ENCODE results near the gene USP38.

The USP38 gene

DNA sequence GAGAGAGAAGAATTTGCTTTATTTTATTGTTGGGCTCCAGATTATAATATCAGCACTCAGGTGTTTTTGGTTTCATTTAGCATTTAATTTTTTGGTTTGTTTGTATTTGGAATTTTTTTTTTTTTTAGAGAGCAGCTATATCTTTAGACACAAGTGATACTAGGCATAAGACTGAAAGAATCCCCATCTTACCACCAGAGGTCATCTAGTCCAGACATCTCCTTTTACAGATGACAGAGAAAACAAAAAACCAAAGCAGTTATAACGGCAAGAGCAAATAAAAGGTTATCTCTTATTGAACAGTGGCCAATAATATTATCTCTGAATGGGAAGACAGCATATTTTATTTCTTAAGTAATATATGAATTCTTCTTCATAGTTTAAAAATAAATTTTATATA is 22.8 kb downstream of the USP38 start:
- CTCF ChIA-PET = interaction anchor here (0.7 to 1.1 kb wide), 2 partner anchors 178 to 323 kb away, joined by 3 read pairs; no protein-coding TSS in a partner anchor
- peaks cover 13 to 51% (median 37%) of the 10 kb centered on the region in 4 experiments for H3K36me3 ChIP-seq (ENCODE audit: control insufficient read depth in 4 of 4, insufficient read depth in 4 of 4, low read length in 3 of 4)
- POLR2A ChIA-PET = no interaction called here
- no peak overlapping the region for H3K4me3 ChIP-seq (ENCODE audit: control insufficient read depth in 1 of 7, extremely low read depth in 1 of 7, insufficient read depth in 4 of 7, low read depth in 2 of 7, low read length in 6 of 7)
- WGBS (ENCODE audit: insufficient coverage) = no CpG with 5 or more reads among the region's 1 CpG
- H3K9me3 ChIP-seq (ENCODE audit: control extremely low read depth in 1 of 5, control insufficient read depth in 4 of 5, insufficient read depth in 2 of 5, low read depth in 1 of 5, low read length in 4 of 5) = no peaks in the 10 kb centered on the region
- H3K27me3 ChIP-seq (replicated peaks in 2 of 5; ENCODE audit: control insufficient read depth in 4 of 5, insufficient read depth in 5 of 5, low read length in 4 of 5) = no peaks in the 10 kb centered on the region
- peak; percentile 32 to 70 (median 70) for DNase-seq
- H3K4me1 ChIP-seq (ENCODE audit: control extremely low read depth in 1 of 4, control insufficient read depth in 4 of 4, insufficient read depth in 4 of 4, low read length in 3 of 4) = no peaks in the 10 kb centered on the region
- H3K27ac ChIP-seq (ENCODE audit: insufficient read depth in 1 of 2, low read depth in 1 of 2, low read length in 2 of 2, poor library complexity in 1 of 2, severe bottlenecking in 2 of 2) = no peak overlapping the region

DNA sequence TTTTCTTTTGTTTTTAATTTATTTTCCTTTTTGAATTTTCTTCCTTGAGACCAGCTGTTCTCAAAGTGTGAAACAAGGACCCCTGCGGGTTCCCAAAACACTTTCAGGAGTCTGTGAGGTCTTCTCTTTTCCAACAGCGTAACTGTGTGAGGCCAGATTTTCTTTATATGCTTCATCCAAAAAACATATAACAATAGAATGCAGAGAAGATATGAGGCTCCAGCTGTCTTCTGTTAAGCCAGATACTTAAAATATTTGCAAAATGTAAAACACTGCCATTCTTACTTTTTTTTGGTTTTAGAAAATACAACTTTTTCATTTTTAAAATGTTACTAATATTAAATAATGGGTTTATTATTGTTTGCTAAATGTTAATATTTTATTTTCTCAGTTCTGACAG is 27.8 kb downstream of the USP38 start:
- 100% methylated on average over 1 of the region's 2 CpGs for WGBS (ENCODE audit: insufficient coverage)
- H3K4me3 ChIP-seq (ENCODE audit: control insufficient read depth in 1 of 7, extremely low read depth in 1 of 7, insufficient read depth in 4 of 7, low read depth in 2 of 7, low read length in 6 of 7) = no peak overlapping the region
- CTCF ChIA-PET = interaction anchor here (0.8 to 1.1 kb wide), 3 partner anchors 23 to 163 kb away, joined by 3 read pairs; partner anchors contain the start of gene GAB1

DNA sequence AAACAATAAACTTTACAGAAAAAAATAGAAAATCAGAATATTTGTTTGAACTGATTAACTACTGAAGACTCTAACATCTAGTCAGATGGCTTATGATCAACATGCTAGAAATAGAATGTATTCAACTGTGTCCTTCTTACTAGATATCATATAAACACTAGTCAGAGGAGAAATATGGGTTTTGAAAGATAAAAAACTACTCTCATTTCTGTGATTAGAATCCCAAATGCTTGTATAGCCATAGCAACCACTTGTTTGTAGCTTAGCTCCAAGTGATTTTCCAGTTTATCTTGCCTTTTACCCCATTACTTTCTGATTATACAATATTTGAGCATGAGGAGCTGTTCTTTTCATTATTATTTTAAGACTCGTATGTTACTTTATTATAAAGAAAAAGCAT is 31.2 kb downstream of the USP38 start:
- no CpG with 5 or more reads among the region's 1 CpG for WGBS (ENCODE audit: insufficient coverage)
- DNase-seq = no peak
- H3K27ac ChIP-seq (ENCODE audit: insufficient read depth in 1 of 2, low read depth in 1 of 2, low read length in 2 of 2, poor library complexity in 1 of 2, severe bottlenecking in 2 of 2) = no peak overlapping the region
- POLR2A ChIA-PET = no interaction called here
- H3K36me3 ChIP-seq (ENCODE audit: control insufficient read depth in 4 of 4, insufficient read depth in 4 of 4, low read length in 3 of 4) = peaks cover 10 to 40% (median 28%) of the 10 kb centered on the region in 4 experiments
- no peaks in the 10 kb centered on the region for H3K27me3 ChIP-seq (replicated peaks in 2 of 5; ENCODE audit: control insufficient read depth in 4 of 5, insufficient read depth in 5 of 5, low read length in 4 of 5)
- H3K9me3 ChIP-seq (ENCODE audit: control extremely low read depth in 1 of 5, control insufficient read depth in 4 of 5, insufficient read depth in 2 of 5, low read depth in 1 of 5, low read length in 4 of 5) = no peaks in the 10 kb centered on the region
- CTCF ChIA-PET = interaction anchor here (0.8 kb wide), 1 partner anchor 1966 kb away, joined by 4 read pairs; no protein-coding TSS in a partner anchor
- peaks cover 0 to 4% (median under 1%) of the 10 kb centered on the region in 4 experiments for H3K4me1 ChIP-seq (ENCODE audit: control extremely low read depth in 1 of 4, control insufficient read depth in 4 of 4, insufficient read depth in 4 of 4, low read length in 3 of 4)
- no peak overlapping the region for H3K4me3 ChIP-seq (ENCODE audit: control insufficient read depth in 1 of 7, extremely low read depth in 1 of 7, insufficient read depth in 4 of 7, low read depth in 2 of 7, low read length in 6 of 7)

More for the DNA sequence above, 27.8 kb downstream of the USP38 start:
- POLR2A ChIA-PET = interaction anchor here (1.0 kb wide), 1 partner anchor 124 kb away, joined by 4 read pairs; the partner anchor contains the start of gene GAB1
- no peaks in the 10 kb centered on the region for H3K9me3 ChIP-seq (ENCODE audit: control extremely low read depth in 1 of 5, control insufficient read depth in 4 of 5, insufficient read depth in 2 of 5, low read depth in 1 of 5, low read length in 4 of 5)
- DNase-seq = no peak
- peaks cover 14 to 46% (median 30%) of the 10 kb centered on the region in 4 experiments for H3K36me3 ChIP-seq (ENCODE audit: control insufficient read depth in 4 of 4, insufficient read depth in 4 of 4, low read length in 3 of 4)
- H3K27me3 ChIP-seq (replicated peaks in 2 of 5; ENCODE audit: control insufficient read depth in 4 of 5, insufficient read depth in 5 of 5, low read length in 4 of 5) = no peaks in the 10 kb centered on the region
- no peak overlapping the region for H3K27ac ChIP-seq (ENCODE audit: insufficient read depth in 1 of 2, low read depth in 1 of 2, low read length in 2 of 2, poor library complexity in 1 of 2, severe bottlenecking in 2 of 2)
- H3K4me1 ChIP-seq (ENCODE audit: control extremely low read depth in 1 of 4, control insufficient read depth in 4 of 4, insufficient read depth in 4 of 4, low read length in 3 of 4) = peaks cover 0 to under 1% (median 0%) of the 10 kb centered on the region in 4 experiments

DNA sequence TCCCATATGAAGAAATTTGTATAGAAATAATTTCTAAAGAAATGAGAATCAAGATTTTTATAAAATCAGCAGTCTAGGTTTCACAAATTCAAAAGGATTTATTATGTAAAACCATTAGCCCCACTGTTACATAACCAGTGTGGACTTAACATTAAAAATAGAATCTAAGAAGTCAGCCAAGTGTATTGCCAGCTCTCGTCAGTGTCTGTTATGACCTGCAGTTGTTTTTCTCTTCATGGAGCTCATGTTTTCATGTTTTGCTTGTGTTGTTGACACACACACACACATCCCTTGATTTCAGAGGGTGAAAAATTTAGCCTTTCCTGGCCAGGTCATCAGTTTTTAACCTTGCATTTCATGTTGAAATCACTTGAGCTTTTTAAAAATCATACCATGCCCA is 39.5 kb downstream of the USP38 start:
- Histone ChIP-seq H3K4me1 (ENCODE audit: control extremely low read depth in 1 of 4, control insufficient read depth in 4 of 4, insufficient read depth in 4 of 4, low read length in 3 of 4) (no peaks in the 10 kb centered on the region), H3K27me3 (replicated peaks in 2 of 5; ENCODE audit: control insufficient read depth in 4 of 5, insufficient read depth in 5 of 5, low read length in 4 of 5) (no peaks in the 10 kb centered on the region), H3K9me3 (ENCODE audit: control extremely low read depth in 1 of 5, control insufficient read depth in 4 of 5, insufficient read depth in 2 of 5, low read depth in 1 of 5, low read length in 4 of 5) (no peaks in the 10 kb centered on the region), H3K4me3 (ENCODE audit: control insufficient read depth in 1 of 7, extremely low read depth in 1 of 7, insufficient read depth in 4 of 7, low read depth in 2 of 7, low read length in 6 of 7) (no peak overlapping the region), H3K27ac (ENCODE audit: insufficient read depth in 1 of 2, low read depth in 1 of 2, low read length in 2 of 2, poor library complexity in 1 of 2, severe bottlenecking in 2 of 2) (no peak overlapping the region), H3K36me3 (ENCODE audit: control insufficient read depth in 4 of 4, insufficient read depth in 4 of 4, low read length in 3 of 4) (peaks cover 0 to 9% (median 4%) of the 10 kb centered on the region in 4 experiments)
- POLR2A ChIA-PET = no interaction called here
- DNase-seq = no peak
- WGBS (ENCODE audit: insufficient coverage) = 89% methylated on average over 1 of the region's 1 CpG
- CTCF ChIA-PET = interaction anchor here (1.0 kb wide), 1 partner anchor 15 kb away, joined by 3 read pairs; no protein-coding TSS in a partner anchor

DNA sequence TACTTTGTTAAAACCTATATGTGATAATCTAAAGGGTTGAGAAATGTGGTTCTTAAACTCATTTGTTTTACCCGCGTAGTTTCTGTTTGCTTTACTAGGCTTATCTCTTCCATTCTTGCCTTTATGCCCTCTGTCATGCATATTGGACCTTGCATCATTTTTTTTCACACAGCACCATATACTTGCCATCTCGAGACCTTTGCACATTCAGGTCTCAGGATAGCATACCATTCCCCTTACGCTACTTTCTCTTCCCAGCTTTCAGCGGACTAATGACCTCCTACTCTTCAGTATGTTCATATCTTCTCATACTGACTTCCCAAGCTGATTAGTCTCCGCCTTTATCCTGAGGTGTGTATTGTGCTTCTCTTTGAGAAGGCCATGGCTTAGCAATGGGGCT is 40.5 kb downstream of the USP38 start:
- Histone ChIP-seq H3K9me3 (ENCODE audit: control extremely low read depth in 1 of 5, control insufficient read depth in 4 of 5, insufficient read depth in 2 of 5, low read depth in 1 of 5, low read length in 4 of 5) (no peaks in the 10 kb centered on the region), H3K4me3 (ENCODE audit: control insufficient read depth in 1 of 7, extremely low read depth in 1 of 7, insufficient read depth in 4 of 7, low read depth in 2 of 7, low read length in 6 of 7) (no peak overlapping the region), H3K27me3 (replicated peaks in 2 of 5; ENCODE audit: control insufficient read depth in 4 of 5, insufficient read depth in 5 of 5, low read length in 4 of 5) (no peaks in the 10 kb centered on the region), H3K27ac (ENCODE audit: insufficient read depth in 1 of 2, low read depth in 1 of 2, low read length in 2 of 2, poor library complexity in 1 of 2, severe bottlenecking in 2 of 2) (no peak overlapping the region), H3K36me3 (ENCODE audit: control insufficient read depth in 4 of 4, insufficient read depth in 4 of 4, low read length in 3 of 4) (peaks cover 0 to 9% (median 4%) of the 10 kb centered on the region in 4 experiments), H3K4me1 (ENCODE audit: control extremely low read depth in 1 of 4, control insufficient read depth in 4 of 4, insufficient read depth in 4 of 4, low read length in 3 of 4) (no peaks in the 10 kb centered on the region)
- CTCF ChIA-PET = no interaction called here
- 97% methylated on average over 4 of the region's 6 CpGs for WGBS (ENCODE audit: insufficient coverage)
- DNase-seq = no peak
- POLR2A ChIA-PET = no interaction called here

DNA sequence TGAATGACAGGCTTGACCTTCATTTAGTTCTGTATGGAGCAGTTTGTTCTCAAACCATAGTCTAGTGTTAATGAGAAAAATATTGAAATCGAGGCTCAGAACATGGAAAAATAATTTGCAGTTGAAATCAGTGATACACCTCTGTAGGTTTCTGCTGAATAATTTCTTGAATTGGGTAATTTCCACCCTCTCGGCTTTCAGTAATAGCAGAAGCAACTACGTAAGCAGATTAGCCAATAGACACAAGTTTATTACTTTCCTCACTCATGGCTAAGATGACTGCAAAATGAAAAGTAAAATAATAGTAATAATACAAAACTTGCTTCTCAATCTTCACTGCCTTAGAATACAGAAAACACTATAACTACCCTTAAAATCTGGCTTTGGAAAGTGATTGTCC is 46.0 kb downstream of the USP38 start:
- no peak for DNase-seq
- H3K27ac ChIP-seq (ENCODE audit: insufficient read depth in 1 of 2, low read depth in 1 of 2, low read length in 2 of 2, poor library complexity in 1 of 2, severe bottlenecking in 2 of 2) = no peak overlapping the region
- CTCF ChIA-PET = no interaction called here

DNA sequence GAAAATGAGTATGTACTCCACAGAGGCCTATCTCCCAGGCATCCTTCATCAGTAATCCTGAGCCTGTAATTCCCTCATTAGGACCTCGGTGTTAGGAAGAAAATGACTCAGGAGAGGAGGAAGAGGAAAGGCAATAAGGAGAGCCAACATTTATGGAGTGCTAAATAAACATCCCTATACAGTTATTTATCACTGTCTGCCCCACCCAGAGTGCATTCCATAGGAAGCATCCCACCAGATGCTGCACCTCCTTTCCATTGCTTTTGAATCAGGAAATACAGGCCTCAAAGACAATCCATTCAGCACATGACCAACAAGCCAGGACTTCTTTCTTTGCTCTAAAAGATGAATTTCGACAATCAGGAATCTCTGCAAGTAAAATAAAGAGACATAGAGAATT is 47.6 kb downstream of the USP38 start:
- ChIA-PET CTCF (no interaction called here), POLR2A (interaction anchor here (0.7 kb wide), 1 partner anchor 14 kb away, joined by 3 read pairs; no protein-coding TSS in a partner anchor)
- no peaks in the 10 kb centered on the region for H3K36me3 ChIP-seq (ENCODE audit: control insufficient read depth in 4 of 4, insufficient read depth in 4 of 4, low read length in 3 of 4)
- H3K4me1 ChIP-seq (ENCODE audit: control extremely low read depth in 1 of 4, control insufficient read depth in 4 of 4, insufficient read depth in 4 of 4, low read length in 3 of 4) = no peaks in the 10 kb centered on the region
- H3K9me3 ChIP-seq (ENCODE audit: control extremely low read depth in 1 of 5, control insufficient read depth in 4 of 5, insufficient read depth in 2 of 5, low read depth in 1 of 5, low read length in 4 of 5) = no peaks in the 10 kb centered on the region
- no CpG with 5 or more reads among the region's 2 CpGs for WGBS (ENCODE audit: insufficient coverage)
- H3K27ac ChIP-seq (ENCODE audit: insufficient read depth in 1 of 2, low read depth in 1 of 2, low read length in 2 of 2, poor library complexity in 1 of 2, severe bottlenecking in 2 of 2) = no peak overlapping the region
- H3K4me3 ChIP-seq (ENCODE audit: control insufficient read depth in 1 of 7, extremely low read depth in 1 of 7, insufficient read depth in 4 of 7, low read depth in 2 of 7, low read length in 6 of 7) = no peak overlapping the region
- no peaks in the 10 kb centered on the region for H3K27me3 ChIP-seq (replicated peaks in 2 of 5; ENCODE audit: control insufficient read depth in 4 of 5, insufficient read depth in 5 of 5, low read length in 4 of 5)
- no peak for DNase-seq

More for the DNA sequence above, 46.0 kb downstream of the USP38 start:
- no peaks in the 10 kb centered on the region for H3K9me3 ChIP-seq (ENCODE audit: control extremely low read depth in 1 of 5, control insufficient read depth in 4 of 5, insufficient read depth in 2 of 5, low read depth in 1 of 5, low read length in 4 of 5)
- no peaks in the 10 kb centered on the region for H3K4me1 ChIP-seq (ENCODE audit: control extremely low read depth in 1 of 4, control insufficient read depth in 4 of 4, insufficient read depth in 4 of 4, low read length in 3 of 4)
- POLR2A ChIA-PET = no interaction called here
- H3K4me3 ChIP-seq (ENCODE audit: control insufficient read depth in 1 of 7, extremely low read depth in 1 of 7, insufficient read depth in 4 of 7, low read depth in 2 of 7, low read length in 6 of 7) = no peak overlapping the region
- no CpG with 5 or more reads among the region's 3 CpGs for WGBS (ENCODE audit: insufficient coverage)
- H3K36me3 ChIP-seq (ENCODE audit: control insufficient read depth in 4 of 4, insufficient read depth in 4 of 4, low read length in 3 of 4) = no peaks in the 10 kb centered on the region
- H3K27me3 ChIP-seq (replicated peaks in 2 of 5; ENCODE audit: control insufficient read depth in 4 of 5, insufficient read depth in 5 of 5, low read length in 4 of 5) = no peaks in the 10 kb centered on the region
